Stomach (tissue), 4 donors: ENCODE results near the gene CCDC12.

Experiments
- CTCF ChIP-seq, 7 experiments: fragments of 450-650 bp in 4 of 7; fragments of 200-600 bp in 3 of 7; sonication (generic) in 3 of 7; IDR thresholded peaks; one replicate each; pipeline ENCODE4 v1.5.1; 2016 to 2019; ENCODE audit warnings: antibody characterized with exemption in 7 of 7, control low read depth in 2 of 7, mild to moderate bottlenecking in 1 of 7
- POLR2A ChIP-seq, 4 donors: fragments of 450-650 bp; IDR thresholded peaks; one replicate each; pipeline ENCODE4 v1.6.1; 2016; ENCODE audit warnings: antibody characterized with exemption in 4 of 4, control low read depth in 2 of 4, mild to moderate bottlenecking in 1 of 4, moderate library complexity in 1 of 4
- POLR2AphosphoS5 ChIP-seq, 3 donors: sonication (generic); formaldehyde crosslinking; IDR thresholded peaks; one replicate each; pipeline ENCODE4 v1.6.1; 2016; ENCODE audit warnings: antibody characterized with exemption in 3 of 3

- no peak for TF ChIP-seq CTCF (IDR thresholded peaks at IDR 0.05)
- no peak for TF ChIP-seq POLR2A (IDR thresholded peaks at IDR 0.05)
- TF ChIP-seq POLR2AphosphoS5 (IDR thresholded peaks at IDR 0.05), result no peak
Observed at GRCh38 chr3:46930166-46930944, 46.2 kb downstream of the CCDC12 start.
